Stimulated activated CD8-positive, alpha-beta memory T cell treated with anti-CD3 and anti-CD28 coated beads, Interleukin-15, amount 100 ng/mL, for 4 hours (primary cell): ENCODE data around the gene IL2RA.
"Not testable (repeated sequence)": the region's sequence is repeated elsewhere in the genome, so short reads cannot be mapped to it uniquely, and the experiment has no call there.

Experiments used
- DNase-seq, 2 donors: peaks; one replicate each; pipeline ENCODE4 v3.0.0-alpha.2; 2020; ENCODE audit warnings: low read depth in 2 of 2

The IL2RA gene

DNA sequence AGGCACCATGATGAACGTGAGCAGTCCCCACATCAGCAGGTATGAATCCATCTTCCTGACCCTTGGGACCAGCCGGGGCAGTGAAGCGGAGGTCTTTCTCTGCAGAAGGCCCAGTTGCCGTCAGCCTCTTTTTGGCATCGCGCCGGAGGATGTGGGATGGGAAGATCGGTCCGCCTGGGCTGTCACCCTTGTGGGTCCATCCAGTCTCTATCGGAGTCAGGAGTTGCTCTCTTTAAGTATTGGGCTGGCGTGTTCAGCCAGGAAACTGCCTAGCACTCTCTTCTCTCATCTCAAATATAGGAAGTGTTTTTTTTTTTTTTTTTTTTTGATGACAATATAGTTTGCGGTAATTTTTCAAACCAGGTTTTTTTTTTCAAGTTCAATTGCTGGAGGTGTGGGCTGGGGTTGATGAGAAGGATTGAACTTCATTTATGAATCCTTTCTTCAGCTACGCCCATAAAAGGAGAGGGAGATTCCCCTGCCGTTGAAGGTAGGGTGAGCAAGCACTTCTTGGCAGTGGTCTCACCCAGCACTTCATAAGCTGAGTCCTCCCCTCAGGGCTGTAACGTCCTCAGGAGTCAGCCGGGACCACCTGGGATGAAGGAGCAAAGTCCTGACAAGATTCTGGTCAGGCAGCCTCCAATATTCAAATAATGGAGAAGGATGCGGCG, at the start of gene IL2RA:
Gene IL2RA, minus strand, starts transcription at position 267 of the 671 bp plus-strand sequence. Its CDS starts 216 bp downstream, at position 51.
- DNase-seq, result peak; percentile 44 to 59

DNA sequence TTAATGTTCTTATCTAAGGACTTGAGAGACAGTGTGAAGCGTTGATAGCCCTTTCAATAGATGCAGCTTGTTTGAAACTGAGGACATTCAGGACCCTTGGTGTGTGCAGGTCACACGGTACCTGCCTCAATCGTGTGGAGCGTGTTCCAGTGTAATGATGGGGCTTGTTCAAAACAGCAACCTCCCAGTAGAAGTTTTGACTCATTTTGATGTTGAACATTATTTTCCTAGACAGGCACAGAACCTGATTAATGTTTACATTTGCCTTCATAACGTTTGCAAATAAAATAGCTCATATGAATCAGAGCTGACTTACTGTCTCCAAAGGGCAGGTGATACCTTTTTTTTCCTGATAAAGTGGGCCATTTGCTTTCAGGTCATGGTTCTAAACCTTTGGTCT, 48.0 kb upstream of the IL2RA start:
- no peak for DNase-seq

GRCh38 chr10:6109444-6109775, 47.2 kb upstream of the IL2RA start:
- no peak for DNase-seq

- DNase-seq, result no peak
Observed at GRCh38 chr10:6108631-6109443, 46.7 kb upstream of the IL2RA start.

GRCh38 chr10:6108072-6108471, 45.9 kb upstream of the IL2RA start:
- no peak for DNase-seq

- not testable (repeated sequence) for DNase-seq
Observed at GRCh38 chr10:6107616-6108015, 45.4 kb upstream of the IL2RA start.

DNA sequence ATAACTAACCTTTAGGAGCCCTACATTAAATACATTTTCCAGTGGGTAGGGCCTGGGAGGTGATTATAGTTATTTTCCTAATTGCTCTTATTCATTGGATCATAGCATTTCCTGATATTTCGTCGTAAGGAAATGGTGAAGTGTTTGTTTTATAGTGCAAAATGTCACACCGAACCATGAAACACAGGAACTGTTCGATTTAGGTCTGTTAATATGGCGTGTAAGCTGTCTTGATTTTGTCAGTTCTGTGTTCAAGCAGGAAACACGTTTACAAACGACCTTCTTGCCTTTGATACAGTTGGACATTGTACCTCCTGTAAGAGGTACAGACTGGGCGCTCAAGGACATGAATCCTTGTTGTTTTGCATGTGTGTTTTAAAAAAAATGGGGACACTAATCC, 41.4 kb upstream of the IL2RA start:
- DNase-seq, result no peak

GRCh38 chr10:6102128-6102527, 40.0 kb upstream of the IL2RA start:
- no peak for DNase-seq

DNA sequence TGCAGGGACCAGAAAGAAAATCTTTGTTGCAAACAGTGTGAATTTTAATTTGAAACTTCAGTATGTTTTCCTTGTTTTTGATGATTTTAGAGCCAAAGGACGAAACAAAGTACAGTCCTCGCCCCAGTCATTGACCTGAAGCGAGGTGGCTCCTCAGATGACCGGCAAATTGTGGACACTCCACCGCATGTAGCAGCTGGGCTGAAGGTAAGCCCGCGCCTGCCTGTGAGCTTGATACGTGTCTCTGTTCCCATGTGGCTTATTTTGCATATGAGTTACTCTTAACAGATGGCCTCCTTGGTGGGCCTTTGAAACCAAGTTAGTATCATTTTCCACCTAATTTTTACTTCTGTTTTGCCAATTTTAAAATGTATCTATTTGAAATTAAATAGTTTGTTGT, 39.0 kb upstream of the IL2RA start:
- DNase-seq, result no peak

- DNase-seq, result no peak
Observed at GRCh38 chr10:6100370-6100769, 38.2 kb upstream of the IL2RA start.

- DNase-seq, result no peak
Observed at GRCh38 chr10:6098156-6098555, 36.0 kb upstream of the IL2RA start.

DNA sequence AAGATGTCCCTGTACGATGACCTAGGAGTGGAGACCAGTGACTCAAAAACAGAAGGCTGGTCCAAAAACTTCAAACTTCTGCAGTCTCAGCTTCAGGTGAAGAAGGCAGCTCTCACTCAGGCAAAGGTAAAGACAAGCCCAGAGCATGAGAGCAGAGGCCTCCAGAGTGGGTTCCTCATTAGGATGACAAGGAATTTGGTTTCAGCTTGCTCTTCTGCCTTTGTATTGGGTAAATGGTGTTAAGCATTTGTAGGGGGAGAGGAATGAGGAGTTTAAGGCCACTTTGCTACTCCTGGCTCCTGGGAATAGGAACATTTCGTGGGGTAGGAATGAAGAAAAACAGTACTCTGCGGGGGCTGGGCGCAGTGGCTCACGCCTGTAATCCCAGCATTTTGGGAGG, 34.9 kb upstream of the IL2RA start:
- DNase-seq, result no peak

DNA sequence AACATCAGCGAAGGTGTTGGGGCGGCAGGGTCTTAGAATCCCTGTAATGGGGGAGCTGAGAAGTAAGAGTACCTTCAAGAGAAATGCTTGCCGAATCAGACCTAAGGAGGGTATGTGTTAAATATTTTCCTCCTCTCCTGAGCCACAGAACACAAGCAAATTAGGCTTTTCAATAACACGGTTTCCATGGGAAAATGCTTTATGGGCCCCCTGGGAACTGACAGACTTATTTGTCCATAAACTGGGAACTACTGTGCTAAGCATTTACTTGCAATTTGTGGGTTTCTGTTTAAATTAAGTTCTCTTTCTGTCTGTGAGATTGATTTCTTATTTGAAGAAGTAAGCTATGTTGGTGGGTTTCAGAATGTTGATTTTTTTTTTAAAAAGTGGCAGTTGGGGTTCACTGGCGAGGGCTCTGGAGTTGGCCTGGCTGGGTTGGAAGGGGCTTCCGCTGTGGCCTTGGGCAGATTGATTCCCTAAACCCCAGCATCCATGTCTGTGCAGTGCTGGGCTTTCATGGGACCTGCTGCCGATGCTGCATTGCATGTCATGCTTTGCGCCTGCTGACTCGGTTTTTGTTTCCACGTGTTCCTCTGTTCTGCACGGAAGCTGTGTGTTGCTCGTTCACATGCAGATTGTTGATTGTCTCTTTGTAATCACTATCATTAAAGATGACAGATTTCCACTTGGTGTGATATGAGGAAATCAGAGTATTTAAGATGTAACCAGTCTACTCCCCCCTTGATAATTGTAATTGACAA, 33.8 kb upstream of the IL2RA start:
- DNase-seq, result no peak

DNA sequence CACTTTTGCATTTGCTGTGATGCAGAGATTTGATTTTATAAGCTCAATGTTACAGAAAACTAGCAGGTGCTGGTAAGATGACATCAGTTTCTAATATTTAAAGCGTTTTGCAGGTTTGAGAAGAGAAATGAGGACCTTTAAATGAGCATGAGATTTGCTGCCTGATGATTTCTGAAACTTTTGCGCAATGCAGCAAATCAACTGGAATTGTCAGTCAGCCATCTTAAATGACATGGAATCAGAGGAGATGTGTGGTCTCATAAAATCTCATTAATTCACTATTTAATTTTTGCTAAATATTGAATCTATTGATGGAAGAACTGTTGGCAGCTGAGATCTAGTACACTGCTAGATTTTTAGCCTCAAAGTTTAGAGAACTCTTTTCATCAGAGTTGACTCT, 30.6 kb upstream of the IL2RA start:
- DNase-seq, result no peak

GRCh38 chr10:6091630-6092029, 29.5 kb upstream of the IL2RA start:
- no peak for DNase-seq

DNA sequence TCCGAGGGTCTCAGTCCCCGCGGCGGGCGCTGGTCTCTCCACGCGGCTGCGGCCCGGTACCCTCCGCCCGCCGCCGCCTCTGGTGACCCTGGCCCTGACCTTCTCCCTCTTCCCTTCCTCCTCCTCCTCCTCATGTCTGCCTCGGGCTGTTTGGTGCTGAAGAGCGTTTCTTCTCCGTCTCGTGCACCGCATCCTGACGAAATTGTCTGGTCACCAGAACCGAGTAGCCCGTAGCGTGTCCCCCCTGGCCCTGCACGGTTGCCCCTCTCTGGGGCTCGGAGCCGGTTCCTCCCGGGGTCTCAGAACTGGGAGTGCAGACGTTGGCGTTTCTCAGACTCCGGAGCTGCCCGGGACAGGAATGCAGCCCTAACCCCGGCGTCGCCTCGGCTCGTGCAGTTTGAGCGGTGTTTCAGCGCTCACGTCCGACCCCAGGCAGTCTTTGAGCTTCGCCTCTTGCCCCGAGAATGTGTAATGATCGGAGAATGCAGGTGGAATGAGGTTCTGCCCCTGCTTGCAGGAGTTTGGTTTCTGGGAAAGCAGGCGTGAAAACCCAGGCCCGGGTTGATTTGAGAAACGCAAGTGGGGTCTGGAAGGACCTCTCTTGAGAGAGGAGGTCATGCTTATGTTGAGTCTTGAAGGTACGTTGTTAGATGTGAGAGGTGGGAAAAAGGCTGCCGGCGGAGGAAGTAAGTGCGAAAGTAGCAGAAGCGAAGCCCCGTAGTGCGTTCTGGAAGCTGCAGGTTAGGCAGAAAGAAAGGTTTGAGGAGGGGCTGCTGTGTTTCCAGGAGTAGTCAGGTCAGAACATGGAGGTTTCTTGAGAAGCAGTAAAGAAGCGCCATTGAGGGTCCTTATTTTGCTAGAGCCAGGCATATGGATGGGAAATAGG, 27.4 kb upstream of the IL2RA start:
- no peak for DNase-seq

GRCh38 chr10:6088721-6089333, 26.7 kb upstream of the IL2RA start, which contains the start of gene RBM17:
RBM17 (plus strand) TSS chr10:6089034; CDS start chr10:6097066, 8,032 bp downstream.
- peak; percentile 93 to 98 for DNase-seq

DNA sequence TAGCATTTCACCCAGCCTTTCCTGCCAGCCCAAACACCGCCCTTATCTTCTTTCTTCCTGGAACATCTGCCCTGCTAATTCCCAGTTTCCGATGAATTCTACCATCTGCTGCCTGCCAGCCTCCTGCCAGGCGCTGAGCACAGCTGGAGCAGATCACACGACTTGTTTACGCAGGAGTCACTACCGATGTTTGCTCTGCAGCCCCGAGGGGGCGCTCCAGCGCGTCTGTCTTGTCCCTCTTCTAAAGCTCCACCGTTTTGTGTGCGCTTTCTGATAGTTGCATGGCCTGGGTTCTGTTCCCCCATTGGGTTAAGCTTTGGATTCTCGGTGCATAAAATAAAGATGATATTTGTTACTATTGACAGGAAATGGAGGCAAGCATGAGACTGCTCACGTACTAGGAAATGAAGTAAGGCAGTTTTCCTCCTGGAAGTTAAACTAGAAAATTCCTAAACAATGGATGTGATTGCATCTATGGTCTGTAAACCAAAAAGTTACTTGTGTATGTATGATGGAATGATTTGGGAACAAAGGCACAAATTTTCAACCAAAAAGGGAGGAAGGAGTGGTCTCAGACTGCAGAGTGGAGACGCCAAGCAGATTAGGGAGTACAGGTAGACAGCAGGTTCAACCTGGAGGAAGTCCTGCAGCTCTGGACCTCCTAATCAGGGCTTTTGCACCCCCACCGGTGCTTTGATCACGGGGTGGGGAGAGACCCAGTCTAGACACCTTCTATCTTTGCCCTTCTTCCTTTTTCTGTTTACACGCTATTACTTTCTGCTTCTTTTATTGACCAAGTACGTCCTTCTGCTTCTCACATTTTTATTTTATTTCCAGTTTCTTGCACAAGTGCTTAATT, 24.4 kb upstream of the IL2RA start:
- peak; percentile 67 to 75 for DNase-seq

DNA sequence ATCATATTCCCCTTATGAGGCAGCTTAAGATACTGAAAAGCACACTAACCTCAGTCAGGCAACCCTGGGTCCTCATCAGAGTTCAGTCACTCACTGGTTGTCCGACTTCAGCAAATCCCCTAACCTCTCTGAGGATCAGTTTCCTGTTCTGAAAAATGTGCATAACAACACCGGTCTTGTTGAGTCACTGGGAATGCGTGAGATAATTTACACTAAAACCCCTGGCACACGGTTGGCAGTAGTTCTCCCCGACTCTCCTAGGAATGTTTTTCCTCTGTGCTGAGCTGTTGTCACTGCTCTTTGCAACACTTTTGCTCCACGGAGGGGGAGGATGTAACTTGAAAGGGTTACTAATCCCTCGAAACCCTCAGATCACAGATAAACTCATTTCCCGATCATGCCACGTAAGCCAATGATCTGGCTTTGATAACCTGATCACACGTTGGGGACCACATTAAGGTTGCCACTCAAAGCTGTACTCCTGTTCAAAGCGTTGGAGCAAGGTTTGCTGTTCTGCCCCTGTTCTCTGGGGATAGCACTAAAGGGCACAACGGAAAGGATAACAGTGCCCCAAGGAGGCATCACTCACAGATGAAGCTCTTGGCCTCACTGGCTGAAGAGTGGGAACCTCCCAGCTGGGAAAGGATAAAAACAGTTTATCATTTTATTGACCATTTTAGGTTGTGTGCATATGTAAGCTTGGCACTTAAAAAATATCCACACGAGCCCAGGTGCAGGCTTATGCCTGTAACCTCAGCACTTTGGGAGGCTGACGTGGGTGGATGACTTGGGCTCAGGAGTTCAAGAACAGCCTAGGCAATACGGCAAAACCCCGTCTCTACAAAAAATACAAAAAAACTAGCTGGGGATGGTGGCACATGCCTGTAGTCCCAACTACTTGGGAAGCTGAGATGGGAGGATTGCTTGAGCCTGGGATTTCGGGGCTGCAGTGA, 21.6 kb upstream of the IL2RA start:
- peak in 1 of 2 donors; percentile 35 for DNase-seq
